Ascending aorta (tissue), 2 donors: ENCODE data around the gene AGAP1. TPM values are rescaled to one million over a fixed set of nuclear protein-coding genes. Genes with fewer than 3 reads are reported as not detected.

ENCODE experiments used
- DNase-seq, 2 donors: peaks; one replicate each; pipeline ENCODE4 v3.0.0-alpha.2; 2019; ENCODE audit warnings: low spot score in 2 of 2
- H3K27ac ChIP-seq, 2 donors: fragments of 200-600 bp; sonication (generic); one replicate each; pipeline ENCODE4 v1.5.1; 2016 to 2017; ENCODE audit warnings: mild to moderate bottlenecking in 1 of 2
- H3K27me3 ChIP-seq: fragments of 200-600 bp; sonication (generic); one replicate; pipeline ENCODE4 v1.5.1; 2017
- H3K36me3 ChIP-seq, 2 donors: fragments of 200-600 bp; sonication (generic); one replicate each; pipeline ENCODE4 v1.5.1; 2016
- H3K4me1 ChIP-seq, 2 donors: fragments of 200-600 bp; sonication (generic); one replicate each; pipeline ENCODE4 v1.5.1; 2016 to 2017; ENCODE audit warnings: mild to moderate bottlenecking in 1 of 2
- H3K4me3 ChIP-seq, 2 donors: fragments of 200-600 bp; sonication (generic); one replicate each; pipeline ENCODE4 v1.5.1; 2016 to 2017; ENCODE audit warnings: mild to moderate bottlenecking in 1 of 2
- H3K9me3 ChIP-seq, 2 donors: fragments of 200-600 bp; sonication (generic); one replicate each; pipeline ENCODE4 v1.5.1; 2016
- intact Hi-C: fragments of 100-400 bp; cut with DNase I; formaldehyde crosslinking; loops from one replicate; pipeline ENCODE4 v1.15.1; 2023
- total RNA-seq: library from RNA; depleted of rRNA; stranded (reverse); fragments of >200 nt; gene quantifications from one replicate; pipeline ENCODE4 v1.1.0, GENCODE V29; 2016
- TF ChIP-seq, protein P1 (sequence below), 3 experiments: fragments of 200-600 bp in 2 of 3; fragments of 450-650 bp in 1 of 3; sonication (generic) in 2 of 3; IDR thresholded peaks; one replicate each; pipeline ENCODE4 v1.5.1; 2016 to 2019; ENCODE audit warnings: antibody characterized with exemption in 3 of 3, mild to moderate bottlenecking in 1 of 3, moderate library complexity in 1 of 3

Gene AGAP1
- total RNA-seq, 1 donor from 2014 or later, result 19.7 TPM

DNA sequence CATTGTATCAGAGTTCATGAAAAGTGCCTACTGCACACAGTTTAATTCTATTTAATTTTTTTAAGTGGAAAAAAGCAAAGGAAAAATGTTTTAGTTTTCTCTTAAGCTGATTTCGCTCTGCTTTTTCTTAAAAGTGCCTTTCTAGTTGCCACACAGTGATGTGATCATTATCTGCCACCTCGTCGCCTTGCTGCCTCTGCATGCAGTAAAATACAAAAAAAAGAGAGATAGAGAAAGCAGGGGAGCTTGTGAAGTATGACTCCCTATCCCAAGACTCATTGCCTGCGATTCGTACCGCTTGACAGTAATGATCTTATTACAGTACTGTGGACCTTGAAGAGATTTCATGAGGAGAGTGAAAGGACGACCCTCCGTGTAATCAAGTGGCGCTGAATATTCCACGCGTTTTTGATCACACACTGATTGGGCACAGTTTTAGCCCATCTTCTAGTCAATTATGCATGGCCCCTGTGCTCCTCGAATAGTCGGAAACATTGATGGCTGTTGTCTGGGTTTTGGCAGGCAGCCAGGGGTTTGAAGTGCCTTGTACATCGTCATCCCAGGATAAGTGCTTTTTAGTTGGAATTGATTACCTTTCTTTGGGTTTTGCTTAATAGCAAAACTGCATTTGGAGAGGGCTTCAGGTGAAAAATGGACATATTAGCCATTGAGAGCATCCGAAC lies 486.1 kb downstream of the AGAP1 start:
- no peak for DNase-seq
- TF ChIP-seq, protein P1, sequence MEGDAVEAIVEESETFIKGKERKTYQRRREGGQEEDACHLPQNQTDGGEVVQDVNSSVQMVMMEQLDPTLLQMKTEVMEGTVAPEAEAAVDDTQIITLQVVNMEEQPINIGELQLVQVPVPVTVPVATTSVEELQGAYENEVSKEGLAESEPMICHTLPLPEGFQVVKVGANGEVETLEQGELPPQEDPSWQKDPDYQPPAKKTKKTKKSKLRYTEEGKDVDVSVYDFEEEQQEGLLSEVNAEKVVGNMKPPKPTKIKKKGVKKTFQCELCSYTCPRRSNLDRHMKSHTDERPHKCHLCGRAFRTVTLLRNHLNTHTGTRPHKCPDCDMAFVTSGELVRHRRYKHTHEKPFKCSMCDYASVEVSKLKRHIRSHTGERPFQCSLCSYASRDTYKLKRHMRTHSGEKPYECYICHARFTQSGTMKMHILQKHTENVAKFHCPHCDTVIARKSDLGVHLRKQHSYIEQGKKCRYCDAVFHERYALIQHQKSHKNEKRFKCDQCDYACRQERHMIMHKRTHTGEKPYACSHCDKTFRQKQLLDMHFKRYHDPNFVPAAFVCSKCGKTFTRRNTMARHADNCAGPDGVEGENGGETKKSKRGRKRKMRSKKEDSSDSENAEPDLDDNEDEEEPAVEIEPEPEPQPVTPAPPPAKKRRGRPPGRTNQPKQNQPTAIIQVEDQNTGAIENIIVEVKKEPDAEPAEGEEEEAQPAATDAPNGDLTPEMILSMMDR (IDR thresholded peaks at IDR 0.05), result no peak
- no peaks in the 10 kb centered on the region for H3K4me1 ChIP-seq
- H3K27ac ChIP-seq, result no peak overlapping the region
- no peak overlapping the region for H3K4me3 ChIP-seq
- intact Hi-C loops, result no loop called here
- H3K36me3 ChIP-seq, result peaks cover 0 to 10% of the 10 kb centered on the region in 2 donors
- no peaks in the 10 kb centered on the region for H3K9me3 ChIP-seq
- no peaks in the 10 kb centered on the region for H3K27me3 ChIP-seq

DNA sequence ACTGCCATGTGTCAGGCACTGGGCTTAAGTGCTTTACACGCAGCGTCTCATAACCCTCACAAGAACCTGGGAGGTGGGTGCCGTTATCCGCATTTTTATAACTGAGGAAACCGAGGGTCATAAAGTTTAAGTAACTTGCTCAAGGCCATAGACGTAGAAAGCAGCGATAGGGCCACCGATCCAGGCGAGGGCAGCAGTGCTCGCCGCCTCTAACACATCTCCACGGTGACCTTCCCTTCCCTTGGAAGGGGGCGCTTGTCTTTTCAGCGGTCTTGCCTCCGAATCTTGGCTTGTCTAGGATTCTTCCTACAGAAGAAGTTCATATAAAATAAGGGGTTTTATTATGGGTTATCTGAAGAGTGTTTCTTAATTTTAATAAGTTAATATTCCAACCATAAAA lies 487.8 kb downstream of the AGAP1 start:
- Histone ChIP-seq H3K27ac (no peak overlapping the region), H3K36me3 (peaks cover 0 to 4% of the 10 kb centered on the region in 2 donors), H3K9me3 (no peaks in the 10 kb centered on the region), H3K27me3 (no peaks in the 10 kb centered on the region), H3K4me3 (no peak overlapping the region), H3K4me1 (no peaks in the 10 kb centered on the region)
- TF ChIP-seq, protein P1 (IDR thresholded peaks at IDR 0.05), result no peak
- intact Hi-C loops, result no loop called here
- no peak for DNase-seq

DNA sequence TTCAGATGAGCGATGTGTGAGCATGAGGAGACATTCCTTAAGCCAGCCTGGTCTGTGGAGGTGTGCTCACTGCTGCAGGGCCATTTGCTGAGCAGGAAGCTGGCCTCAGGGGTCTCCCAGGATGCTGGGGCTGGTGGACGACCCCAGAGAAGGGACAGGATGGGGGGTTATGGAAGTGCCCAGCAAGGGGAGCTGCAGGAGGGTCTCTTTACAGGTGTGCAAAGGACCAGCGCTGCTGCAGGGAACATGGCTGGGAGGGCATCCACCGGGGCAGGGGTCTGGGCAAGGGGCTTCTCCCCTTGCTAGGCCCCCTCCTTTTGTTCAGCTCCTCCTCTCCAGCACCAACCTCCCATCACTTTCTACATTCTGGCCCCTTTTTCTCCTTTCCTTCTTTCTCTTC lies 489.2 kb downstream of the AGAP1 start:
- Histone ChIP-seq H3K27ac (no peak overlapping the region), H3K4me3 (no peak overlapping the region), H3K9me3 (no peaks in the 10 kb centered on the region), H3K27me3 (no peaks in the 10 kb centered on the region), H3K4me1 (no peaks in the 10 kb centered on the region), H3K36me3 (peaks cover 0 to 4% of the 10 kb centered on the region in 2 donors)
- TF ChIP-seq, protein P1 (IDR thresholded peaks at IDR 0.05), result no peak
- intact Hi-C loops, result no loop called here
- no peak for DNase-seq

DNA sequence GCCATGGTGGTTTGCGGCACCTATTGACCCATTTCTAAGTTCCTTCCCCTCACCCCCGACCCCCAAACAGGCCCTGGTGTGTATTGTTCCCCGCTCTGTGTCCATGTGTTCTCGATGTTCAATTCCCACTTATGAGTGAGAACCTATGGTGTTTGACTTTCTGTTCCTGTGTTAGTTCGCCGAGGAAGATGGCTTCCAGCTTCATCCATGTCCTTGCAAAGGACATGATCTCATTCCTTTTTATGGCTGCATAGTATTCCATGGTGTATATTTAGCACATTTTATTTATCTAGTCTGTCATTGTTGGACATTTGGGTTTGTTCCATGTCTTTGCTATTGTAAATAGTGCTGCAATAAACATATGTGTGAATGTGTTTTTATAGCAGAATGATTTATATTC lies 490.7 kb downstream of the AGAP1 start:
- no peak overlapping the region for H3K4me3 ChIP-seq
- intact Hi-C loops, result no loop called here
- H3K27me3 ChIP-seq, result no peaks in the 10 kb centered on the region
- no peak overlapping the region for H3K27ac ChIP-seq
- TF ChIP-seq, protein P1 (IDR thresholded peaks at IDR 0.05), result no peak
- no peaks in the 10 kb centered on the region for H3K4me1 ChIP-seq
- H3K9me3 ChIP-seq, result no peaks in the 10 kb centered on the region
- H3K36me3 ChIP-seq, result peaks cover 0 to 4% of the 10 kb centered on the region in 2 donors
- no peak for DNase-seq

DNA sequence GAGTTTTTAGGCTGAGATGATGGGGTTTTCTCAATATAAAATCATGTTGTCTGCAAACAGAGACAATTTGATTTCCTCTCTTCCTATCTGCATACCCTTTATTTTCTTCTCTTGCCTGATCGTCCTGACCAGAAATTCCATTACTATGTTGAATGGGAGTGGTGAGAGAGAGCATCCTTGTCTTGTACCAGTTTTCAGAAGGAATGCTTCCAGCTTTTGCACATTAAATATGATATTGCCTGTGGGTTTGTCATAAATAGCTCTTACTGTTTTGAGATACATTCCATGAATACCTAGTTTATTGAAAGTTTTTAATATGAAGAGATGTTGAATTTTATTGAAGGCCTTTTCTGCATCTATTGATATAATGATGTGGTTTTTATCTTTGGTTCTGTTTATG lies 492.5 kb downstream of the AGAP1 start:
- Histone ChIP-seq H3K4me3 (no peak overlapping the region), H3K4me1 (no peaks in the 10 kb centered on the region), H3K36me3 (no peaks in the 10 kb centered on the region), H3K27me3 (no peaks in the 10 kb centered on the region), H3K27ac (no peak overlapping the region), H3K9me3 (no peaks in the 10 kb centered on the region)
- no peak for DNase-seq
- intact Hi-C loops, result no loop called here
- TF ChIP-seq, protein P1 (IDR thresholded peaks at IDR 0.05), result no peak
